HG03442 (cell line): Measurements from ENCODE around the gene HSBP1.

Source experiments
- ATAC-seq: cut with Tn5 transposase; IDR thresholded peaks from one replicate; pipeline ENCODE4 v1.9.1; 2021; ENCODE audit warnings: mild to moderate bottlenecking, moderate library complexity; ENCODE audit not compliant: unreplicated experiment

Gene HSBP1

DNA sequence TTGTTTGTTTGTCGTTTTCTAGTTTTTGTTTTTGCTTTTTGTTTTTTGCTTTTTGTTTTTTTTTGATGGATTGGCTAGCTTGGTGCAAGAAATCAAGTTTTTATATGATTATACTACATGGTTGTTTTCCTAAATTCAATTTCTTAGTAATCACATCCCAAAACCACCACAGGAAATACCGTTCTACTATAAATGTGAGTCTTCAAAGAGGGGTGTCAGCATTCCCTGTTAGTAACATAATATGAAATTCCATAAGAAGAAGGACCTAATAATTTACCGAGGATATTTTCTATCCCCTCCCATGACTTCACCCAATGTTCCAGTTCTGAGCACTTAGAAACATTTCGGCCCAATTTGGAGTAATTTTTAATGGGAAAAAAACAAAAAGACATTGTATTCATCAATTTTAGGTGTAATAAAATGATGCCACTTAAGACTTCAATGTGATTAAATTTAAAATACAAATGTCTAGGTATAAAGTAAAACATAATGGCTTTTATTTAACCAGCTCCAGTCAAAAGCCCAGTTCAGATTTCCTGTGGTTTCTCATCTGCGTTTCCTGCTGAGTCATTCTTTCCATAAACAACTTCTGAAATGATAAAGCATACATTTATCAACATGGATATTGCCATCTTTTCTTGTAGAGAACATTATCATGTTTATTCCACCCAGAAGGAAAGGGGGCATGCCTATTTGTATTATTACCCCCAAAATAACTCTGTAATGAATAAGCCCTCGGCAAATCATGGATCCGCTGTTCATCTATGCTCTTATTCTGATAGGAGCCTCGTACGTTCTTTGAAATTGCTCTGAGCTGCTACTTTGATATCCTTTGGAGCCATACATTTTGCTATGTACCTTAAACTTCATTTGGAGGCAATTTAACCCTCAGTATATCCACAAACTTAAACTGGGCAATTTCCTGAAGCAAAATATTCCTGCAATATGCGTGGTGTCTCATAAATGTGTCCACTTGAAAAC lies 28.1 kb downstream of the HSBP1 start:
- ATAC-seq, result no peak

DNA sequence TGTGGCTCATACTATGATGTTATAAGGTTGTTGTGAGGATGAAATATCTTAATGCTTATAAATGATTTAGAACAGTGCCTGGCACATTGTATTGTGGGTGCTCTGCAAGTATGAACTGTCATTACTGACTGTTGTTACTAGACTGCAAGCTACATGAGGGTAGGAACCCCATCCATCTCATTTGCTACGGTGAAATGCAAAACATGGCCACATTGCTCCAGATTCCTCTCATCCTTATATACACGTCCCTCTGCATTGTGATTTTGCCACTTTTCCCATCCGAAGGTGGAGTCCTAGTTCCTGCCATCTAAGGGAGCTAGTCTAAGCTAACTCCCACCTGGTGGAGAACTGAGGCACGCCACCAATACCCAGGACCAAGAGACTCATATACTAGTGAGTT lies 29.8 kb downstream of the HSBP1 start:
- ATAC-seq, result no peak

DNA sequence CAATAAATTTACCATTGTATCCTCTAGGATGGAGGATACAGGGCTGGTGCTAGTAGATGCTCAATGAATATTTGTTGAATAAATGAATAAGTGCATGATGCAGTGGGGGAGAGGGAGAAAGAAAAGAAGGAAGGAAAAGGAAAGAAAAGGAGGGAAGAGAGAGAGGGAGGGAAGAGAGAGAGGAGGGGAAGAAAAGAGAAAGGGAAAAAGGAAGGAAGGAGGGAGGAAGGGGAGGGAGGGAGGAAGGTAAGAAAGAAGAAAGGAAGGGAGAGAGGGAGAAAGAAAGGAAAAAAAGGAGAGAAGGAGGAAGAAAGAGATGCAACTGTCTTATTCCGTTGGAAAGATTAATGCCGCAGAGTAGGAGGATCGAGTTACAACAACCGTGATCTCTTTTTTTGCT lies 30.4 kb downstream of the HSBP1 start:
- ATAC-seq, result no peak

DNA sequence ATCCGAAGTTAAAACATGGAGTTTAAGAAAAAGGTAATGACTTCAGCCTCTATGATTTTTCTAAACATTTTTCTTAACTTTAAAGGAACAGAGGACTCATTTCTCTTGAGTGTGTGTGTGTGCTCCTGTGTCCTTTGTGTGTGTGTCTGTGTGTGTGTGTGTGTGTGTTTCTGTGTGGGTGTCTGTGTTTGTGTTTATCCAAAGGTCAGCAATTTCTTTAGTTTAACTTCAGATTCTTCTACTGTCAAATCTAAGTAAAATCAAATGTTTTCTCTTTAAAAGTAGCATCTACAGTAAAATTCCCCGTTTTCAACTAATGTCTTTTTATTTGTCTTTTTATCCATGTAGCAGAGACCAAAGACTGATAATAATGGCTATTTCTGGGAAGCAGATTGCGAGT lies 31.8 kb downstream of the HSBP1 start:
- no peak for ATAC-seq

DNA sequence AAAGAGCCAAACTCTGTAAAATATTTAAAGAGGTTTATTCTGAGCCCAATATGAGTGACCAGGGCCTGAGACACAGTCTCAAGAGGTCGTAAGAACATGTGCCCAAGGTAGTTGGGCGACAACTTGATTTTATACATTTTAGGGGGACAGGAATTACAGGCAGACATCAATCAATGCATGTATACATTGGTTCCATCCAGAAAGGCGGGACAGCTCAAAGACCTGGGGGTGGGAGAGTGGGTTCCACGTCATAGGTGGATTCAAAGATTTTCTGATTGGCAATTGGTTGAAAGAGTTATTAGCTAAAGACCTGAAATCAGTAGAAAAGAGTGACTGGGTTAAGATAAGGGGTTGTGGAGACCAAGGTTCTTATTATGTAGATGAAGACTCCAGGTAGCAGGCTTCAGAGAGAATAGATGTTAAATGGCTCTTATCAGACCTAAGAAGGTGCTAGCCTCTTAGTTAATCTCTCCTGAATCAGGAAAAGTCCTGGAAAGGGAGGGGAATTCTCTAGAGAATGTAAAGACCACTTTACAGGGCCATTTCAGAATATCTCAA lies 32.4 kb downstream of the HSBP1 start:
- ATAC-seq, result no peak

DNA sequence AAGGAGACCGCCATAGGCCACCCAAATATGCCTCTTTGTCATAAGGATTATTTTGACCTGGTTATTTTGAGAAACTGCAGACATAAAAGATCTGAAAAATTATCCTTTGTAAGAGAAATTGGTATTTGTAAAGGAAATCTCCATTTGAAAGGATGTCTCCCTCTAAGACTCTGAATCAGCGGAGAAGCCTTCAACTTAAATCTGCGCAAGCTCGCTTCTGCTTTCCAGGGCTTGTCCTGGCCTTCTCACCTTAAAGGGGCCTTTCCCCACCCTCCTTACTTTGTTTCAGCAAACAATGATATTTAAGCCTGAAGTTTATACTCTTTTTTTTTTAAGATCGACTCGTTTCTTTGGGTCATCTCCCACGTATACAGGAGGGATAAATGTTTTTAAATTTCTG lies 34.5 kb downstream of the HSBP1 start:
- ATAC-seq, result no peak

DNA sequence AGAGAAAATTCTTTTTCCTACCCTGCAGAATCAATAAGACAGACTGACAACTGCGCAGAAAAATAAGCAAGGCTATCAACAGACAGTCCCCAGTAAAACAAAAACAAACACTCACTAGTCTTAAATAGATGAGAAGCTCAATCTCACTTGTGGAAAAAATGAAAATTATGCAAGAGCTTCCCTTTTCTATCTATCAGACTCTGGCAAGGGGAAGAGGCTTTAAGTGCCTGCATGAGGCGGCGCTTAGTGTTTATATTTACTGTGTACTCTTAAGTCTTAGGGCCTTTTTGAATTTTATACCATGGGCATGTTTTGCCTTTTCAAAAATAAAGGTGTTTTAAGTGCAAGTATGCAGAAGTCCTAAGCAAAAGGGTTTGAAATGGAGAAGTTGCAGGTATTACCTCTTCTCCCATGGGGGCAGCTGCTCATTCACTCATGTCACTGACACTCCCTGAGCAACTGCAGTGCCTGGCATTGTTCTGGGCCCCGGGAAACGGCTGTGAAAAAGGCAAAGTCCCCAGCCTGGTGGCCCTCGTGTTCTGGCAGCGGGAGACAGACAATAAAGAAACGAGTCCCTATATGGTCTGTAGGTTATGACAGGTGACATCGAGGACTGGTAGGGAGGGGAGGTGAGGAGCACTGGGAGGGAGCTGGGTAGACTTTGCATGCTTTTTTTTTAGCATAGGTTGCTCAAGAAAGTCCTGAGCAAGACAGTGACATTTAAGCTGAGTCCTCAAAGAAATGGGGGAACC lies 35.2 kb downstream of the HSBP1 start:
- no peak for ATAC-seq

DNA sequence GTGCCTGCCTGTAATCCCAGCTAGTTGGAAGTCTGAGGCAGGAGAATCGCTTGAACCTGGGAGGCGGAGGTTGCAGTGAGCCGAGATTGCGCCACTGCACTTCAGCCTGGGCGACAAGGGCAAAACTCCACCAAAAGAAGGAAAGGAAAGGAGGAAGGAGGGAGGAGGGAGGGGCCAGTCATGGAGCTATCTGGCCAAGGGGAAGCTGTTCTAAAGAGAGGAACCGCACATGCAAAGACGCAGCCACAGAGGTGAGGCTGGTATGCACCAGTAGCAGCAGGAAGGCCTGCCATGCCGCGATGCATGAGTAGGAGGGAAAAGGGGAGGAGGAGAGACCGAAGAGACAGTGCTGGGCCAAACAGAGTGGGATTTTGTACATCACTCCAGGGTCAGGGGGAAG lies 35.9 kb downstream of the HSBP1 start:
- ATAC-seq, result no peak

DNA sequence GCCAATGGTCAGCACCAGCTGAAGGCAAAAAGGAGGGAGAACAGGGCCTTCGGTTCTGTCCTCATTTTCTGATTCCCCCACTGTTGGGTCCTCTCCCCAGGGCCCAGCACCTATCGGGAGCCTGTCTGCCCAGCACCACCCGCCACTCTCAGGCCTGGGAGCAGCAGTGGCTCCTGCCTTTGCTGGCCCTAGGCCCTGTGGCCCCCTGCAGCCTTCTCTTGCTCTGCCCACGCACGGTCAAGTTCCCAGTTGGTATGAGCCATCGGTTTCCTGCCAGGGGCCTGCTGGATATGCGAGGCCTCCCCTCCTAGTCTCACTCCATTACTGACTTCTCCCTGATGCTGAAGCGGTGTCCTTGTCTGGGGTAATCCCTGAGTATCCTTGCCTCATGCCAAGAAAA lies 37.5 kb downstream of the HSBP1 start:
- no peak for ATAC-seq

DNA sequence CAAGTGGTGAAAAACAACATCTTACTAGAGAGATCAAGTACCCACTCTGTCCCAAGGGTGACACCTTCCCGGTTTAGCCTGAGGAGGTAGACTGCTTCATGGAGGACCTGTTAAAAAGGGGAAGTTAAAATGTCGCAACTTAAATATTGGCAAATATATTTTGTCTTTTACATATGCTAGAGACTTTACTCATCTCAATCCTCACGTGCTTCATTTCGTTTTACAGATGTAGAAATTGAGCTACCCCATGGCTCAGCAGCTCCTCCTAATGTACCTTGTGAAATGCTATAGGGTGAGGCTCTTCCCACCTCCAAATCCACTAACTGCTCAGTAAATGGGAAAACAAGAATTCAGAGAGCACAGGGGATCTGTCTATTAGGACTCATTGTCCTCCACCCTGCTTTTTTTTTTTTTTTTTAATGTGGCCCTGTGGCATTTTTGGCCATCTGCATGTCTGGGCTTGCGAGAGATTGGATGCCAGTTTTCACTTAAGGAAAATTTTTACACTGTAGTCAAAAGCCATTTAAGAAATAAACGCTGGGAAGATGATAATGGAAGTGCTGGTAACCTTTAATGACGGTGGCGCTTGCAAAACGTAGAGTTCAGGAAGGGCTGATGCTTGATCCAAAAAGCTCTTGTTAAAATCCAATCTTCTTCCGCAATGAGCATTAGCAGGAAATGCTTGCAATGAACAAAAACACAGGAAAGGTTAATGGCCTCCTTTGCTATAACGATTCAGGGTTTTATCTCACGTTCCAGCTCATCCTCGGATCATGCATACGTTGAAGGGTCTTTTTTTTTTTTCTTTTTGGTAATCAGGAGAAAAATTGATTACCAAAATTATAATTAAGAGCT lies 39.8 kb downstream of the HSBP1 start:
- ATAC-seq, result no peak

DNA sequence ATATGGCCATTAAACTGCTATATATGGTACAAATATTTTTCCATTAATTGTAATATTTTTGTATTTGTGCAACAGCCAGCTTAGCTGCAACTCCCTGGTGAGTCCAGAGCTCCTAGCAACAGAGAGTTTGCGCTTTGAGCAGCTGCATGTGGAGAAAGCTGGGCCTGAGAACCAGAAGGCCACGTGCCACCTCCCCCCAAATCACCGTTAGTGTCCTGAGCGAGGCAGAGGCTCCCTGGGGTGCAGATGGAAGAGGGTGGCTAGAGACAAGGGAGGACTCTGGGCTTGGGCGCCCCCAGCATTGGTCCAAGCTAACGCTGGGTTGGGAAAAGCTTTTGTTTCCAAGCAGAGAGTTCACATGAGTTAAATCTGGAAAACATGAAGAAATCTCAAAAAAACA lies 41.6 kb downstream of the HSBP1 start:
- ATAC-seq, result no peak

DNA sequence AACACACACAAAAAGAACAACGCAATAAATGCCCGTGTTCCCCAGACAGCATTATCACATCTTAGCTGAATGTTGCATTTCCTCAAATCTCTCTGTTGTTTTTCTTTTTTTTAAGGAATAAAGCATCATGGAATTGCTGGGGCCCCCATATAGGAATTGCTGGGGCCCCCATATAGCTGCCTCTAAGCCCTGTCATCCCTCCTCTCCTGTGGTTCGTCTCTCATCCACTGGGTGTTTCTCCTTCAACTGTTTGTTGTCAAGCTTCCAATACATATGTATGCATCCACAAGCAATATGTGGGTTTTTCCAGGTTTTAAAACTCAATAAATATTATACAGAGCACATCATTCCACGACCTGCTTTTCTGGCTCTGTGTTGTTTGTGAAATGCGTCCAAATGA lies 43.2 kb downstream of the HSBP1 start:
- no peak for ATAC-seq

DNA sequence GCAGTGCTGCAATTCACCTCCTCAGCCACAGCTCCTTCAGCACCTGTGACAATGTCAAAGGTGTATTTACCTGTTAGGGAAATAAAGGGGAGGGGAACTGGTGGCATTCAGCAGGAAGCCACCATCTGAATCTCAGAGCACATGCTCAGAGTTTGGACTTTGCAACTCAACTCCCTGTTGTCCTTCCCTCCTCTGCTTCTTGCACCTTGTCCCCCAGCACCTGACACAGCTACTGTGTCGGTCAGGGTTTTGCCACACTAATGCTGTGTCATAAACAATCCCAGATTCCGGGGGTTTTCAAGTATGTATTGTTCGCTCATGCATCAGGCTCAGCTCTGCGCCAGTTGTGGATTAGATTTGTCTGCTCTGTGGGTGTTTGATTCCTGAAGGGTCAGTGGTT lies 43.7 kb downstream of the HSBP1 start:
- ATAC-seq, result no peak

DNA sequence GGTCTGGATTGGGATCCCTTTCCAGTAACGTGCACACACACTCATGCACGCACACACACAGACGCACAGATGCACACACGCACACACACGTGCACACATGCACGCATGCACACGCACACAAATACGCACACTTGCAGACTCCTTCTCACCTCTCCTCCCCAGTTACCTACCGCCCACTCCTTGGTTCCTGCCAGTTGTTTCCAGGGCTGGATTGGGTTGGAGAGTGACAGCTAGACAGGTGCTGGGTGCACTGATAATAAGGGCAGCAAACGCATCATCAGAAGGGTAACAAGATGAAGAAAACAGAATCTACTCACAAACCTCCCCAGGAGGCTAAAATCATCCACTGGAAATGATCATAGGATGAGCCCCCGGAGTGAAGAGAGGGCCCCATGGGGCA lies 45.0 kb downstream of the HSBP1 start:
- no peak for ATAC-seq

DNA sequence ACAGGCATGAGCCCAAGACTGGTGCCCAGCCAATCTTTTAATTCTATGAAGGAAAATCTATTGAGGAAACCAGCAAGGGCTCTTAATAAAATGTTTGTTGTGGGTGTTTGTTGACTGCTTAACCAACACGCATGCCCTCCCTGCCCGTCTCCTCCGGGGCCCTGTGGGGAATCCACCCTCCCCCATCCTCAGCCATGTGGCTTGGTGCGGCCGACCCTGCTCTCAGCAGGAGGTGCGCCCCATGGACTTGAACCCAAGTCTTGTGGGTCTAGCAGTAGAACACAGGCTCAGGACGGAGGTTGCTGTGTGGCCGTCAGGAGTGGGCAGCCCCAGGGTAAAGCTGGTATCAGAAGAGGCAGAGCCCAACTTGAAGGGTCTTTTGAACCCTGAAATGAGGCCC lies 46.1 kb downstream of the HSBP1 start:
- ATAC-seq, result no peak

DNA sequence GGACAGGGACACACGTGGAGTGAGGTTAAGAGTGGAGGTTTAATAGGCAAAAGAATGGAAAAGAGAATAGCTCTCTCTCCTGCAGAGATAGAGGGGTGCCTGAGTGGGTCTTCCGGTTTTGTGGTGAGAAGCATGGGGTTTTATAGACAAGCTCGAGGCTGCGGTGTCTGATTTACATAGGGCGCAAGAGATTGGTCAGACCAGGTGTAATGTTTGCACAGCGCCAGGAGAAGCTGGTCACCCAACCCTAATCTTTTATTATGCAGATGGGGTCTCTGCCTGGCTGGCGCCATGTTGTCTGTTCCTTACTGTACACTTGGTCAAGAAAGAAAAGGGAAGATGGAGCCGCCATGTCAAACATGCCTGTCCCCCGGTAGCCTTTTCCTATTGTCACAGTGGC lies 46.6 kb downstream of the HSBP1 start:
- no peak for ATAC-seq

DNA sequence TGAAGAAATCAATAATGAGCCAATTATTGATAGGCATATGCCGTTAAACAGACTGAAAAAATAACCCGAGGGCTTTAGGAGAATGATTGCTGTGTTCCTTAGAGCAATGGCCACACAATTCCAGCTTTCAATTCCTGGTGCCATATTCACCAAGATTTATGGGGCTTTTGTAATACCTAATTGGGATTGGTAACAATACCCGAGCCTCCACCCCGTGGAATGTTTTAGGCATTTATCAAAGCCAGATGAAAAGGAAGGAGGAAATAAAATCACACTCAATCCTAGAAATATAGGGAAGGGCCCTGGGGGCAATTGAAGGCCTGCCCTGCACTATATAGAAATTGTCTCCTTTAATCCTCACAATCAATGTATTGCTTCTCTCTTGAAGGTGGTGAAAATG lies 49.0 kb downstream of the HSBP1 start:
- no peak for ATAC-seq

DNA sequence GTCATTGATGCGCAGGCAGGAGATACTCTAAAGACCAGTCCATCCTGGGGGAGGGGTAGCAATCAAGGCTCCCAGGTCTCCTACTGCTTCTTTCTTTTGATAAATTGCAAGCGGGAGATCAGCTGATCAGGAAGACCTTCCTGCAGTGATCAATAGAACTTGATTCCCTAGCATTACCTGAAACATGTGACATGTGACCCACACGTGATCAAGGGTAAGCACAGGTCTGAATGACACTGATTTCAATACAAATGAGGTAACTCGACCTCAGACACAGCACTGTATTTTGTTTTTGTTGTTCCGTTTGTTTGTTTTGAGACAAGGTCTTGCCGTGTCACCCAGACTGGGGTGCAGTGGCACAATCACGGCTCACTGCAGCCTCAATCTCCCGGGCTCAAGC lies 51.5 kb downstream of the HSBP1 start:
- no peak for ATAC-seq

DNA sequence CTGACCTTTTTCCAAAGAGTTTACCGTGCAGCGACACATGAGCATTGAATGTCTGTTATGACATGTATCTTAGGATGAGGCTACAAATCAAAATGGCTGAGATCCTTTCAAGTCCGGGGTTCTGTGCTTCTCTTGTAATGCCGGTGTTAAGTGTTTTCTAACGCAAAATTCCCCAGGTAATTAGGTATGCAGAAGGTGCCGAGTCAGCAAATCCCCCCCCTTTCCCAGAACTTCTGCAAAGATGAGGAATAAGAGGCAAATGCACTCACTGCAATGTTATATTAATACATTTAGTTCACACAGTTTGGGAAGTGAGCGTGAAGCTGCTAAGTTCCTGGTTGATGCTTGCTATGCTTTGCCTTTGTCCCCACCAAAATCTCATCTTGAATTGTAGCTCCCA lies 54.9 kb downstream of the HSBP1 start:
- no peak for ATAC-seq

DNA sequence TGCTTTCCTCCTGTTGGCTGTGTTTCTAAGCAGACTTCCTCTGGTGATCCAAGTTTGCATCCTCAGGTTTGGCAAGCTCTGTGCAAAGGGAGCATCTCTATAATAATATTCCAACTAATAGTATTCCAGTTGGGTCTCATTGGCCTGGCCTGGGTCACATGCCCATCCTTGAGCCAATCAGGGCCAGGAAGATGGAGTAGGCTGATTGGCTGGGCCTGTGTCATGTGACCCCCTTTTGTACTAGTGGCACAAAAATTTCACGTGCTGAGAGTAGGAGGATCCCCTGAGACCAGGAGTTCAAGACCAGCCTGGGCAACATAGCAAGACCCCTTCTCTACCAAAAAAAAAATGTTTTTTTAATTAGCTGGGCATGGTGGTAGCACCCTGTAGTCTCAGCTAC lies 55.9 kb downstream of the HSBP1 start:
- no peak for ATAC-seq
